ENCODE data around the gene NPAS4.
"Not testable (repeated sequence)": the region's sequence is repeated elsewhere in the genome, so short reads cannot be mapped to it uniquely, and the experiment has no call there.

NPAS4 gene

GRCh38 chr11:66432597-66432996, 11.8 kb downstream of the NPAS4 start:
- H3K27me3 ChIP-seq (ENCODE audit: control insufficient read depth, insufficient read depth, low read length) = no peaks in the 10 kb centered on the region
- H3K36me3 ChIP-seq (ENCODE audit: control insufficient read depth, insufficient read depth, low read length) = 0 out of 2 replicates have a peak, but pooled peaks cover 4% of the 10 kb centered on the region
- H3K27ac ChIP-seq (ENCODE audit: low read length) = no peak overlapping the region
- no peaks in the 10 kb centered on the region for H3K9me3 ChIP-seq (ENCODE audit: control insufficient read depth, insufficient read depth, low read length)
- DNase-seq (ENCODE audit: low read depth, low spot score) = no peak
- H3K4me3 ChIP-seq (ENCODE audit: low read length) = no peak overlapping the region
- no peaks in the 10 kb centered on the region for H3K4me1 ChIP-seq (ENCODE audit: control insufficient read depth, insufficient read depth, low read length)
- no CpG with 5 or more reads among the region's 7 CpGs for WGBS (ENCODE audit: insufficient coverage, insufficient read length)

GRCh38 chr11:66437979-66438503, 17.2 kb downstream of the NPAS4 start:
- no peaks in the 10 kb centered on the region for H3K4me1 ChIP-seq (ENCODE audit: control insufficient read depth, insufficient read depth, low read length)
- 0 out of 2 replicates have a peak, but pooled peaks cover 4% of the 10 kb centered on the region for H3K36me3 ChIP-seq (ENCODE audit: control insufficient read depth, insufficient read depth, low read length)
- no CpG with 5 or more reads among the region's 12 CpGs for WGBS (ENCODE audit: insufficient coverage, insufficient read length)
- peaks cover 1% of the 10 kb centered on the region; the same call in 1 of the 2 replicates for H3K9me3 ChIP-seq (ENCODE audit: control insufficient read depth, insufficient read depth, low read length)
- H3K27ac ChIP-seq (ENCODE audit: low read length) = no peak overlapping the region
- DNase-seq (ENCODE audit: low read depth, low spot score) = no peak
- H3K27me3 ChIP-seq (ENCODE audit: control insufficient read depth, insufficient read depth, low read length) = no peaks in the 10 kb centered on the region
- peak overlapping the region; percentile 83 for H3K4me3 ChIP-seq (ENCODE audit: low read length)

- 0 out of 2 replicates have a peak, but pooled peaks cover 4% of the 10 kb centered on the region for H3K36me3 ChIP-seq (ENCODE audit: control insufficient read depth, insufficient read depth, low read length)
- H3K9me3 ChIP-seq (ENCODE audit: control insufficient read depth, insufficient read depth, low read length) = peaks cover 5% of the 10 kb centered on the region
- H3K4me1 ChIP-seq (ENCODE audit: control insufficient read depth, insufficient read depth, low read length) = no peaks in the 10 kb centered on the region
- WGBS (ENCODE audit: insufficient coverage, insufficient read length) = no CpG with 5 or more reads among the region's 45 CpGs
- no peak within 1 kb of the TSS for H3K27ac ChIP-seq (ENCODE audit: low read length)
- H3K4me3 ChIP-seq (ENCODE audit: low read length) = peak within 1 kb of the TSS; percentile 83
- DNase-seq (ENCODE audit: low read depth, low spot score) = peak; percentile 95
- no peaks in the 10 kb centered on the region for H3K27me3 ChIP-seq (ENCODE audit: control insufficient read depth, insufficient read depth, low read length)
These were observed 17.9 kb downstream of the NPAS4 start, which contains the start of gene MRPL11 for GRCh38 chr11:66438504-66439466. Gene MRPL11, minus strand, starts transcription at chr11:66438848. Its CDS starts 94 bp downstream, at chr11:66438754.

GRCh38 chr11:66440101-66440939, 19.5 kb downstream of the NPAS4 start:
- no CpG with 5 or more reads among the region's 29 CpGs for WGBS (ENCODE audit: insufficient coverage, insufficient read length)
- not testable (repeated sequence) for H3K4me3 ChIP-seq (ENCODE audit: low read length)

GRCh38 chr11:66440940-66441282, 20.1 kb downstream of the NPAS4 start:
- not testable (repeated sequence) for DNase-seq (ENCODE audit: low read depth, low spot score); H3K4me3 ChIP-seq (ENCODE audit: low read length); H3K27ac ChIP-seq (ENCODE audit: low read length); H3K9me3 ChIP-seq (ENCODE audit: control insufficient read depth, insufficient read depth, low read length); H3K27me3 ChIP-seq (ENCODE audit: control insufficient read depth, insufficient read depth, low read length); H3K36me3 ChIP-seq (ENCODE audit: control insufficient read depth, insufficient read depth, low read length); H3K4me1 ChIP-seq (ENCODE audit: control insufficient read depth, insufficient read depth, low read length)
- no CpG with 5 or more reads among the region's 27 CpGs for WGBS (ENCODE audit: insufficient coverage, insufficient read length)

More at GRCh38 chr11:66440101-66440939, 19.5 kb downstream of the NPAS4 start:
- H3K36me3 ChIP-seq (ENCODE audit: control insufficient read depth, insufficient read depth, low read length); H3K27me3 ChIP-seq (ENCODE audit: control insufficient read depth, insufficient read depth, low read length); H3K27ac ChIP-seq (ENCODE audit: low read length); H3K4me1 ChIP-seq (ENCODE audit: control insufficient read depth, insufficient read depth, low read length); DNase-seq (ENCODE audit: low read depth, low spot score); H3K9me3 ChIP-seq (ENCODE audit: control insufficient read depth, insufficient read depth, low read length): not testable (repeated sequence)

- H3K27ac ChIP-seq (ENCODE audit: low read length) = no peak overlapping the region
These were observed 22.8 kb downstream of the NPAS4 start for GRCh38 chr11:66443602-66444001.

GRCh38 chr11:66447012-66447411, 26.2 kb downstream of the NPAS4 start:
- H3K36me3 ChIP-seq (ENCODE audit: control insufficient read depth, insufficient read depth, low read length) = no peaks in the 10 kb centered on the region
- peaks cover 5% of the 10 kb centered on the region for H3K9me3 ChIP-seq (ENCODE audit: control insufficient read depth, insufficient read depth, low read length)
- no peak overlapping the region for H3K4me3 ChIP-seq (ENCODE audit: low read length)
- no peak overlapping the region for H3K27ac ChIP-seq (ENCODE audit: low read length)
- H3K27me3 ChIP-seq (ENCODE audit: control insufficient read depth, insufficient read depth, low read length) = no peaks in the 10 kb centered on the region
- no peaks in the 10 kb centered on the region for H3K4me1 ChIP-seq (ENCODE audit: control insufficient read depth, insufficient read depth, low read length)
- DNase-seq (ENCODE audit: low read depth, low spot score) = no peak

More at GRCh38 chr11:66443602-66444001, 22.8 kb downstream of the NPAS4 start:
- no peaks in the 10 kb centered on the region for H3K27me3 ChIP-seq (ENCODE audit: control insufficient read depth, insufficient read depth, low read length)
- no peaks in the 10 kb centered on the region for H3K4me1 ChIP-seq (ENCODE audit: control insufficient read depth, insufficient read depth, low read length)
- no peak for DNase-seq (ENCODE audit: low read depth, low spot score)
- no CpG with 5 or more reads among the region's 4 CpGs for WGBS (ENCODE audit: insufficient coverage, insufficient read length)
- H3K36me3 ChIP-seq (ENCODE audit: control insufficient read depth, insufficient read depth, low read length) = no peaks in the 10 kb centered on the region
- peaks cover 5% of the 10 kb centered on the region for H3K9me3 ChIP-seq (ENCODE audit: control insufficient read depth, insufficient read depth, low read length)
- no peak overlapping the region for H3K4me3 ChIP-seq (ENCODE audit: low read length)

GRCh38 chr11:66448523-66448922, 27.7 kb downstream of the NPAS4 start:
- Histone ChIP-seq H3K4me1 (ENCODE audit: control insufficient read depth, insufficient read depth, low read length) (no peaks in the 10 kb centered on the region), H3K36me3 (ENCODE audit: control insufficient read depth, insufficient read depth, low read length) (no peaks in the 10 kb centered on the region), H3K27me3 (ENCODE audit: control insufficient read depth, insufficient read depth, low read length) (no peaks in the 10 kb centered on the region), H3K27ac (ENCODE audit: low read length) (no peak overlapping the region), H3K4me3 (ENCODE audit: low read length) (no peak overlapping the region), H3K9me3 (ENCODE audit: control insufficient read depth, insufficient read depth, low read length) (peaks cover under 1% of the 10 kb centered on the region)
- WGBS (ENCODE audit: insufficient coverage, insufficient read length) = no CpG with 5 or more reads among the region's 4 CpGs
- no peak for DNase-seq (ENCODE audit: low read depth, low spot score)

GRCh38 chr11:66450560-66450959, 29.7 kb downstream of the NPAS4 start:
- no peaks in the 10 kb centered on the region for H3K27me3 ChIP-seq (ENCODE audit: control insufficient read depth, insufficient read depth, low read length)
- no peaks in the 10 kb centered on the region for H3K4me1 ChIP-seq (ENCODE audit: control insufficient read depth, insufficient read depth, low read length)
- no peak for DNase-seq (ENCODE audit: low read depth, low spot score)
- H3K9me3 ChIP-seq (ENCODE audit: control insufficient read depth, insufficient read depth, low read length) = no peaks in the 10 kb centered on the region
- no peak overlapping the region for H3K27ac ChIP-seq (ENCODE audit: low read length)
- no peaks in the 10 kb centered on the region for H3K36me3 ChIP-seq (ENCODE audit: control insufficient read depth, insufficient read depth, low read length)
- WGBS (ENCODE audit: insufficient coverage, insufficient read length) = no CpG with 5 or more reads among the region's 4 CpGs
- H3K4me3 ChIP-seq (ENCODE audit: low read length) = no peak overlapping the region

GRCh38 chr11:66451663-66452062, 30.8 kb downstream of the NPAS4 start:
- no peaks in the 10 kb centered on the region for H3K9me3 ChIP-seq (ENCODE audit: control insufficient read depth, insufficient read depth, low read length)
- WGBS (ENCODE audit: insufficient coverage, insufficient read length) = no CpG with 5 or more reads among the region's 4 CpGs
- H3K27me3 ChIP-seq (ENCODE audit: control insufficient read depth, insufficient read depth, low read length) = no peaks in the 10 kb centered on the region
- no peaks in the 10 kb centered on the region for H3K36me3 ChIP-seq (ENCODE audit: control insufficient read depth, insufficient read depth, low read length)
- no peaks in the 10 kb centered on the region for H3K4me1 ChIP-seq (ENCODE audit: control insufficient read depth, insufficient read depth, low read length)
- H3K4me3 ChIP-seq (ENCODE audit: low read length) = no peak overlapping the region
- no peak for DNase-seq (ENCODE audit: low read depth, low spot score)
- H3K27ac ChIP-seq (ENCODE audit: low read length) = no peak overlapping the region

All from iPS DF 6.9 (cell line).